Mucosa of descending colon (tissue), 3 donors: ENCODE measurements around the gene ST7. TPM values are rescaled to one million over a fixed set of nuclear protein-coding genes. Genes with fewer than 3 reads are reported as not detected.

Experiments
- ATAC-seq: fragments of 200-7000 bp; cut with Tn5 transposase; one replicate; pipeline ENCODE4 v1.9.1; 2020; ENCODE audit warnings: mild to moderate bottlenecking, moderate library complexity
- DNase-seq, 3 donors: peaks; one replicate each; pipeline ENCODE4 v3.0.0-alpha.2; 2020
- H3K36me3 ChIP-seq: fragments of 200-600 bp; one replicate; pipeline ENCODE4 v1.8.0; 2021; ENCODE audit warnings: low read depth, mild to moderate bottlenecking
- H3K4me1 ChIP-seq: fragments of 200-600 bp; one replicate; pipeline ENCODE4 v1.8.0; 2021; ENCODE audit warnings: low read depth, mild to moderate bottlenecking
- H3K4me3 ChIP-seq: fragments of 200-600 bp; one replicate; pipeline ENCODE4 v1.8.0; 2021; ENCODE audit warnings: mild to moderate bottlenecking
- H3K9me3 ChIP-seq: fragments of 200-600 bp; one replicate; pipeline ENCODE4 v1.8.0; 2021; ENCODE audit warnings: mild to moderate bottlenecking
- CTCF ChIP-seq: fragments of 200-600 bp; IDR thresholded peaks from one replicate; pipeline ENCODE4 v1.8.0; 2022; ENCODE audit warnings: antibody characterized with exemption, mild to moderate bottlenecking
- intact Hi-C, 2 donors: fragments of 100-400 bp; cut with DNase I in 1 of 2; cut with micrococcal nuclease in 1 of 2; formaldehyde crosslinking; loops; one replicate each; pipeline versions ENCODE4 v1.11.0 to v1.11.1; 2022; cut with DNase I, micrococcal nuclease
- total RNA-seq, 3 donors: library from RNA; stranded (reverse); fragmentation: NEBNext Ultra II Directional in 2 of 3; extraction: Animal tissue kit (Norgen Biotek cat#: 25700) in 2 of 3; gene quantifications; one replicate each; pipeline versions ENCODE4 v1.2.1 to v1.2.4, GENCODE V29; 2021 to 2023
- donor health status: DM: no; HTN: no; CAD: no; lungs with moderate emphysema.
- donor health status: DM: no; HTN: no; CAD: no.
- donor health status: DM: no; HTN: yes; CAD: no.

The ST7 gene
- total RNA-seq, 3 donors from 2014 or later = 10.1 to 22.0 (median 11.3) TPM

GRCh38 chr7:117210397-117210796 lies 257.1 kb downstream of the ST7 start:
- Histone ChIP-seq H3K4me3 (no peak overlapping the region), H3K36me3 (no peaks in the 10 kb centered on the region), H3K4me1 (no peaks in the 10 kb centered on the region), H3K9me3 (no peaks in the 10 kb centered on the region)
- intact Hi-C loops = loop anchor here in 1 of 2 donors (10.0 kb wide), 1 partner anchor 174 kb away; no protein-coding TSS in a partner anchor
- DNase-seq = no peak
- no peak for TF ChIP-seq CTCF
- no peak for ATAC-seq

- no peak for TF ChIP-seq CTCF
- Histone ChIP-seq H3K9me3 (no peaks in the 10 kb centered on the region), H3K36me3 (no peaks in the 10 kb centered on the region), H3K4me1 (no peaks in the 10 kb centered on the region), H3K4me3 (no peak overlapping the region)
- ATAC-seq (no peak), DNase-seq (no peak)
- intact Hi-C loops = loop anchor here in 1 of 2 donors (10.0 kb wide), 1 partner anchor 174 kb away; no protein-coding TSS in a partner anchor
Measured at GRCh38 chr7:117210908-117211307, 257.6 kb downstream of the ST7 start.

DNA sequence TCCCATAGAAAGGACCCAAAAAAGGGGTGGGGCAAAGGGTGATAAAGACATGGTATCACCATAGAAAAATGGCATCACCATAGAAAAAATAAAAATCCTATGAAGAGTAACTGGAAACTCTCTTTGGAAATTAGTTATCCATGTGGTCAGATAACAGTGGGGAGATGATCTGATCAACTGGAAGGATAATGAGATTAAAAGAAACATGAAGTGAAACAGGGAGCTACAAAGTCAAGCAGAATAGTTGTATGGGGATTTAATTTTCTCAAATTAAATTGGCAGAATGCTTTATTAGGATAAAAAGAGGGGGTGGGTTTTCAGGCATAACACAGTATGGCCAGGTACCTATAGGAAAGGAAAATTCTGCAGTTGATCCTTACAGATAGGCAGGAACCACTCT lies 258.3 kb downstream of the ST7 start:
- intact Hi-C loops = loop anchor here in 1 of 2 donors (10.0 kb wide), 1 partner anchor 173 kb away; no protein-coding TSS in a partner anchor
- DNase-seq = no peak
- no peak for ATAC-seq

DNA sequence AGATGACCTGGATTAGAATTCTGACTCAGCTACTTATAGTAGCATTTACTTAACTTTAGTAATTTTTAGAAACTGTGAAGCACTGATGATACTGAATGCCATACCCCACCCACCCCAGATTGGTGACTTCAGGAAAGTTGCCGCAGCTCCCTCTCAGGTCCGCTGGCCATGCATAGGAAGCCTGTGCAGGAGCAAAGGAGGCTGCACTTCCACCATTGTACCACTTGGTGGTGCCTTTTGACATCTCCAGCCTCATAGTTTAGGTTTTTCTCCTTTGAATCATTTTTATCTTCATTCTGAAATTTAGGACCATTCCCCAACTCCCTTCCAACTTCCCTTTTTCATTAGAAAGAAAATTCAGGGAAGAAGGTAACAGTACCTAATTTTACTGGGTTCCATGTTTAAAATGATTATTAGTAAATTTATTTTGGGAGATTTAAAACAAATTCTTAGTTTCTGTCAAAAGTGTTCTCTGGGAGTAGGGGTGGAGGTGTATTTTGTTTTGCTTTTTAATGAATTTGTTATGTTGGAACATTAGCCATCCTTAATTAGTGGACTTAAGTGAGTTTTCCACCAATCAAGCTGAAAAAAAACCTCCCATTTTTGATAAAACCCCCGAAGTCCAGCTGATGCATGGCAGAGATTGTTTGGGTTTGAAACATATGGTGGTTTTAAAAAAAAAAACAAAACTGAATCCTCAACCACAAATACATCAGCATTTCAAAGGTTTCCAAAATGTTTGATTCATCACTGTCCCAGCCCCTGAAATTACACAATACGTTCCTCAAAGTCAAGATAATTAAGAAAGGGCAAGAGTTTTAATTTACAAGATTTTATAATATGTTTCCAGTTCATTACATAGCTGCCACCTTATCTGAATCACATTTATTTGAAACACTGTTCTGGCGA lies 259.9 kb downstream of the ST7 start:
- TF ChIP-seq CTCF = peak; percentile 78
- intact Hi-C loops = loop anchor here in 1 of 2 donors (10.0 kb wide), 1 partner anchor 172 kb away; no protein-coding TSS in a partner anchor
- DNase-seq (peak in 2 of 3 donors; percentile 41 to 75), ATAC-seq (peak; percentile 80)
- Histone ChIP-seq H3K36me3 (no peaks in the 10 kb centered on the region), H3K4me3 (no peak overlapping the region), H3K9me3 (no peaks in the 10 kb centered on the region), H3K4me1 (no peaks in the 10 kb centered on the region)

More for the DNA sequence above, 258.3 kb downstream of the ST7 start:
- Histone ChIP-seq H3K4me3 (no peak overlapping the region), H3K9me3 (no peaks in the 10 kb centered on the region), H3K36me3 (no peaks in the 10 kb centered on the region), H3K4me1 (no peaks in the 10 kb centered on the region)
- TF ChIP-seq CTCF = no peak

DNA sequence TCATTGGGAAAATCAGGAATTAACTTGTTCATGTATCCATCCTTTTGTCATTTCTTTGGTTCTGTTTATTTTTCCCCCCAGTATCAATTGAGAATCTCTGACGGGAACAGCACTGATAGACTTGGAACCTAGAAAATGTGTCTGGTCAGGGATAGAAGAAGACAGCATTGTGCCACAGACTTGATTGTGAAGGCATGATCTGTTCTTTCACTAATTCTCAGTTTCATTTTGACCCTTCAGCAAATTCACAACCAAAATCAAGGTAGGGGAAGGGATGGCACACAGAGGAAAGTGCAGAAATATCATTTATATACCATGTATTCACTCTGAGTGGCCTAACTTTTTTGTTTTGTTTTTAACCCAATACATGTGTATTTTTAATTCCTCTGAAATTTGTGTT lies 262.7 kb downstream of the ST7 start:
- DNase-seq (no peak), ATAC-seq (no peak)
- TF ChIP-seq CTCF = no peak
- H3K4me3 ChIP-seq = no peak overlapping the region
- no peaks in the 10 kb centered on the region for H3K4me1 ChIP-seq
- H3K36me3 ChIP-seq = no peaks in the 10 kb centered on the region
- no peaks in the 10 kb centered on the region for H3K9me3 ChIP-seq
- intact Hi-C loops = loop anchor here in 1 of 2 donors (10.0 kb wide), 1 partner anchor 169 kb away; no protein-coding TSS in a partner anchor
